HepG2 (cell line): Measurements from ENCODE around the gene CLDN24. TPM values are rescaled to one million over a fixed set of nuclear protein-coding genes. Genes with fewer than 3 reads are reported as not detected.

Source experiments
- ATAC-seq: fragments of 200-7000 bp; cut with Tn5 transposase; 3 replicates; pipeline ENCODE4 v1.9.1; 2020; ENCODE audit warnings: mild to moderate bottlenecking, moderate library complexity
- BruUV-seq: library from RNA; stranded (reverse); fragments of 400-500 nt; replicated peaks from 2 replicates; lab custom pipeline; 2021; lab: Mats Ljungman, UMichigan
- CTCF ChIA-PET: fragments of 300-600 bp; formaldehyde crosslinking; extraction: SDS; loops from one replicate; lab custom pipeline; 2021; ENCODE audit warnings: low total read pairs, inconsistent platforms, low intra/inter-chr PET ratio; lab: Yijun Ruan, JAX
- POLR2A ChIA-PET: fragments of 350-600 bp; sonication (Branson Sonifier 250); formaldehyde crosslinking; loops from one replicate; lab custom pipeline; 2020; ENCODE audit warnings: antibody characterized with exemption, inconsistent platforms; lab: Yijun Ruan, JAX
- DNase-seq: peaks from one replicate; pipeline ENCODE4 v3.0.0-alpha.2; 2015; ENCODE audit warnings: low spot score
- FAIRE-seq: peaks from 3 replicates; lab custom pipeline; 2011; peaks lifted over from hg19 to GRCh38; lab: Jason Lieb, UNC
- H2AFZ ChIP-seq: one replicate; pipeline ENCODE4 v1.6.1; 2011; ENCODE audit warnings: low read length, inconsistent platforms
- H3K27ac ChIP-seq: fragments of 300-600 bp; 3 replicates; pipeline ENCODE4 v1.8.0; 2011; ENCODE audit warnings: mixed run types, mild to moderate bottlenecking, mixed read lengths, low read length, inconsistent platforms; ENCODE audit not compliant: insufficient read depth; ENCODE audit errors: extremely low read length
- H3K27me3 ChIP-seq, 2 experiments: fragments of 200-600 bp in 1 of 2; 2 replicates in 1 of 2; 3 replicates in 1 of 2; pipeline versions ENCODE4 v1.6.0 to v1.8.0; 2011; ENCODE audit warnings: low read length in 2 of 2, mild to moderate bottlenecking in 2 of 2, moderate library complexity in 2 of 2, inconsistent platforms in 1 of 2; ENCODE audit not compliant: insufficient read depth in 2 of 2, control insufficient read depth in 1 of 2
- H3K36me3 ChIP-seq, 2 experiments: fragments of 200-600 bp in 1 of 2; replicated peaks in 1 of 2; 2 replicates in 1 of 2; 3 replicates in 1 of 2; pipeline versions ENCODE4 v1.5.1 to v1.8.0; 2011; ENCODE audit warnings: low read length in 2 of 2, inconsistent platforms in 1 of 2; ENCODE audit not compliant: insufficient read depth in 2 of 2, control insufficient read depth in 1 of 2
- H3K4me1 ChIP-seq: 2 replicates; pipeline ENCODE4 v1.5.1; 2012; ENCODE audit warnings: low read length, inconsistent platforms; ENCODE audit not compliant: insufficient read depth
- H3K4me2 ChIP-seq: 2 replicates; pipeline ENCODE4 v1.6.0; 2011; ENCODE audit warnings: low read depth, low read length, inconsistent platforms
- H3K4me3 ChIP-seq, 3 experiments: fragments of 200-600 bp in 1 of 3; sonication (generic), shearing (Covaris generic) in 1 of 3; replicated peaks in 1 of 3; 2 replicates each; pipeline ENCODE4 v1.5.1; 2011 to 2016; ENCODE audit warnings: low read length in 3 of 3, inconsistent platforms in 2 of 3, low read depth in 2 of 3, mild to moderate bottlenecking in 2 of 3, control low read depth in 1 of 3, mixed read lengths in 1 of 3; ENCODE audit not compliant: insufficient read depth in 1 of 3
- H3K79me2 ChIP-seq: one replicate; pipeline ENCODE4 v1.6.1; 2011; ENCODE audit warnings: low read length, inconsistent platforms; ENCODE audit not compliant: insufficient read depth
- H3K9ac ChIP-seq: 2 replicates; pipeline ENCODE4 v1.6.0; 2011; ENCODE audit warnings: mild to moderate bottlenecking, low read depth, low read length, inconsistent platforms; ENCODE audit not compliant: insufficient read depth
- H3K9me3 ChIP-seq: 2 replicates; pipeline ENCODE4 v1.5.1; 2012; ENCODE audit warnings: mild to moderate bottlenecking, low read length
- H4K20me1 ChIP-seq: 2 replicates; pipeline ENCODE4 v1.6.0; 2011; ENCODE audit warnings: inconsistent platforms, mild to moderate bottlenecking, low read length, moderate library complexity; ENCODE audit not compliant: insufficient read depth
- ARHGAP35 ChIP-seq: sonication (generic); formaldehyde crosslinking; IDR thresholded peaks from 2 replicates; pipeline ENCODE4 v1.9.0; 2022; ENCODE audit warnings: mild to moderate bottlenecking, inconsistent platforms, moderate library complexity, missing genetic modification reagents, borderline replicate concordance
- GABPB1 ChIP-seq: IDR thresholded peaks from 2 replicates; pipeline ENCODE4 v1.6.1; 2016; ENCODE audit warnings: mild to moderate bottlenecking, missing genetic modification reagents, moderate library complexity, missing compliant biosample characterization
- RBM39 ChIP-seq: fragments of 200-400 bp; formaldehyde crosslinking; IDR thresholded peaks from one replicate; pipeline ENCODE4 v1.6.1; 2018; ENCODE audit warnings: antibody characterized with exemption, mild to moderate bottlenecking, low read depth, low read length; ENCODE audit not compliant: poor library complexity, severe bottlenecking
- REL ChIP-seq: sonication (generic); formaldehyde crosslinking; conservative IDR thresholded peaks from 2 replicates; pipeline ENCODE4 v1.8.0; 2022; ENCODE audit warnings: mild to moderate bottlenecking, missing genetic modification reagents, moderate library complexity
- ZFP1 ChIP-seq: IDR thresholded peaks from 2 replicates; pipeline ENCODE4 v1.6.1; 2016
- ZNF160 ChIP-seq: sonication (generic); formaldehyde crosslinking; IDR thresholded peaks from 2 replicates; pipeline ENCODE4 v1.8.0; 2022; ENCODE audit warnings: mild to moderate bottlenecking, inconsistent platforms, missing genetic modification reagents
- ZNF329 ChIP-seq: sonication (generic); formaldehyde crosslinking; IDR thresholded peaks from 2 replicates; pipeline ENCODE4 v1.9.0; 2021; ENCODE audit warnings: low read depth, mild to moderate bottlenecking, missing genetic modification reagents
- ZNF335 ChIP-seq: sonication (generic); formaldehyde crosslinking; IDR thresholded peaks from 2 replicates; pipeline ENCODE4 v1.4.0; 2020; ENCODE audit warnings: missing genetic modification reagents
- ZNF768 ChIP-seq: sonication (generic); formaldehyde crosslinking; IDR thresholded peaks from 2 replicates; pipeline ENCODE4 v1.4.0; 2020; ENCODE audit warnings: missing genetic modification reagents
- WGBS: methylation state at CpG from one replicate; pipeline ENCODE4 v1.1.6; 2017; ENCODE audit warnings: low lambda C conversion rate; 5-methylcytosine and 5-hydroxymethylcytosine counted together
- in situ Hi-C: cut with HindIII; loops from 2 replicates; pipeline ENCODE4 v1.10.0; 2017; ENCODE audit warnings: low pct_unique_long_range_greater_than_20kb; ENCODE audit not compliant: extremely low pct_ligation_motif_present
- intact Hi-C: fragments of 100-400 bp; cut with micrococcal nuclease; formaldehyde crosslinking; loops from one replicate; pipeline ENCODE4 v1.10.0; 2022; ENCODE audit not compliant: unreplicated experiment
- polyA plus RNA-seq, 8 experiments: library from polyadenylated mRNA; depleted of rRNA in 3 of 8; stranded (reverse) in 7 of 8; unstranded in 1 of 8; fragments of >200 nt; fragmentation: Illumina TruSeq in 4 of 8; extraction: Trizol in 4 of 8; gene quantifications; 2 replicates each; pipeline versions ENCODE4 v1.2.1 to v1.2.3, GENCODE V29; 2011 to 2016; ENCODE audit warnings: low read depth in 4 of 8, missing spikeins in 1 of 8, mixed read lengths in 1 of 8; ENCODE audit not compliant: insufficient read depth in 1 of 8
- total RNA-seq, 5 experiments: library from RNA; depleted of rRNA; stranded (reverse); fragments of >200 nt; fragmentation: Illumina TruSeq; extraction: Trizol; gene quantifications; 2 replicates each; pipeline ENCODE4 v1.2.3, GENCODE V29; 2016; ENCODE audit warnings: low read depth in 1 of 5
- TF ChIP-seq, protein P1 (sequence below): sonication (generic); formaldehyde crosslinking; IDR thresholded peaks from 2 replicates; pipeline ENCODE4 v1.5.1; 2020; ENCODE audit warnings: missing genetic modification reagents, mild to moderate bottlenecking, borderline replicate concordance
- TF ChIP-seq, protein P2 (sequence below): sonication (generic); formaldehyde crosslinking; IDR thresholded peaks from 2 replicates; pipeline ENCODE4 v1.4.0; 2020; ENCODE audit warnings: mild to moderate bottlenecking, missing genetic modification reagents
- TF ChIP-seq, protein P3 (sequence below), 2 experiments: sonication (generic) in 1 of 2; formaldehyde crosslinking in 1 of 2; IDR thresholded peaks; 2 replicates each; pipeline versions ENCODE4 v1.4.0 to v1.6.1; 2016 to 2020; ENCODE audit warnings: borderline replicate concordance in 1 of 2, low read depth in 1 of 2, mild to moderate bottlenecking in 1 of 2, missing genetic modification reagents in 1 of 2
- TF ChIP-seq, protein P4 (sequence below): sonication (generic); formaldehyde crosslinking; IDR thresholded peaks from 2 replicates; pipeline ENCODE4 v1.4.0; 2020; ENCODE audit warnings: mild to moderate bottlenecking, missing genetic modification reagents

Gene CLDN24
- total and polyA plus RNA-seq, 2 of the 13 experiments (the other 11 are each of a cell fraction or from before 2014, with no cell fraction given), result not detected

DNA sequence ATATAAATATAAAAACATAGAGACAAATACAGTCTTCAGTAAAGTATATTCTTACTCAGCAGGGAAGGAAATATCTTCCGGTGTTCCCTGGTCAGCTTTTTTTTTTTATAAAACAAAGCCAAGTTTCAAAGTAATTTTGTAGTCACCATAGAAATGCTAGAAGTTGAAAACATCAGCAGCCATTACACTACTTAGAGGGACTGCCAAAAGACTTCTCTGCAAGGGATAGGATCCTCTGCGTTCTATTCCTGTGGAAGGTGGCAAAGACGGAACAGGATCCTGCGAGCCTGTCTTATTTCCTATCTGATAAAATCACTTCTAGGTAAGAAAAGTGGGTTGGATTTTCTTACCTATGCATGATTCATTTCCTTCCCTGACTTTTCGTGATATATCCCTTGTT lies 21.6 kb downstream of the CLDN24 start:
- in situ Hi-C loops, result no loop called here
- H3K4me1 ChIP-seq, result no peaks in the 10 kb centered on the region
- DNase-seq, result no peak
- WGBS, result 97% methylated on average over 5 of the region's 5 CpGs
- no peaks in the 10 kb centered on the region for H3K27me3 ChIP-seq
- H3K4me2 ChIP-seq, result no peak overlapping the region
- TF ChIP-seq ZNF160 (CRISPR knock-in tag), result no peak
- no peak for TF ChIP-seq ZNF329
- TF ChIP-seq REL (CRISPR knock-in tag), result no peak
- TF ChIP-seq, protein P1, sequence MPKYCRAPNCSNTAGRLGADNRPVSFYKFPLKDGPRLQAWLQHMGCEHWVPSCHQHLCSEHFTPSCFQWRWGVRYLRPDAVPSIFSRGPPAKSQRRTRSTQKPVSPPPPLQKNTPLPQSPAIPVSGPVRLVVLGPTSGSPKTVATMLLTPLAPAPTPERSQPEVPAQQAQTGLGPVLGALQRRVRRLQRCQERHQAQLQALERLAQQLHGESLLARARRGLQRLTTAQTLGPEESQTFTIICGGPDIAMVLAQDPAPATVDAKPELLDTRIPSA, result no peak
- no peak for TF ChIP-seq RBM39
- TF ChIP-seq GABPB1, result no peak
- TF ChIP-seq, protein P2, sequence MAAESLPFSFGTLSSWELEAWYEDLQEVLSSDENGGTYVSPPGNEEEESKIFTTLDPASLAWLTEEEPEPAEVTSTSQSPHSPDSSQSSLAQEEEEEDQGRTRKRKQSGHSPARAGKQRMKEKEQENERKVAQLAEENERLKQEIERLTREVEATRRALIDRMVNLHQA (CRISPR knock-in tag), result no peak
- no peak for TF ChIP-seq ZNF335 (CRISPR knock-in tag)
- TF ChIP-seq, protein P3, sequence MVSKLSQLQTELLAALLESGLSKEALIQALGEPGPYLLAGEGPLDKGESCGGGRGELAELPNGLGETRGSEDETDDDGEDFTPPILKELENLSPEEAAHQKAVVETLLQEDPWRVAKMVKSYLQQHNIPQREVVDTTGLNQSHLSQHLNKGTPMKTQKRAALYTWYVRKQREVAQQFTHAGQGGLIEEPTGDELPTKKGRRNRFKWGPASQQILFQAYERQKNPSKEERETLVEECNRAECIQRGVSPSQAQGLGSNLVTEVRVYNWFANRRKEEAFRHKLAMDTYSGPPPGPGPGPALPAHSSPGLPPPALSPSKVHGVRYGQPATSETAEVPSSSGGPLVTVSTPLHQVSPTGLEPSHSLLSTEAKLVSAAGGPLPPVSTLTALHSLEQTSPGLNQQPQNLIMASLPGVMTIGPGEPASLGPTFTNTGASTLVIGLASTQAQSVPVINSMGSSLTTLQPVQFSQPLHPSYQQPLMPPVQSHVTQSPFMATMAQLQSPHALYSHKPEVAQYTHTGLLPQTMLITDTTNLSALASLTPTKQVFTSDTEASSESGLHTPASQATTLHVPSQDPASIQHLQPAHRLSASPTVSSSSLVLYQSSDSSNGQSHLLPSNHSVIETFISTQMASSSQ (IDR thresholded peaks at IDR 0.05; ENCODE audit: low read depth), result no peak
- TF ChIP-seq, protein P3 (CRISPR knock-in tag; IDR thresholded peaks at IDR 0.05; ENCODE audit: borderline replicate concordance), result no peak
- no peak for TF ChIP-seq ARHGAP35 (CRISPR knock-in tag)
- no peak for TF ChIP-seq ZNF768 (CRISPR knock-in tag)
- TF ChIP-seq, protein P4, sequence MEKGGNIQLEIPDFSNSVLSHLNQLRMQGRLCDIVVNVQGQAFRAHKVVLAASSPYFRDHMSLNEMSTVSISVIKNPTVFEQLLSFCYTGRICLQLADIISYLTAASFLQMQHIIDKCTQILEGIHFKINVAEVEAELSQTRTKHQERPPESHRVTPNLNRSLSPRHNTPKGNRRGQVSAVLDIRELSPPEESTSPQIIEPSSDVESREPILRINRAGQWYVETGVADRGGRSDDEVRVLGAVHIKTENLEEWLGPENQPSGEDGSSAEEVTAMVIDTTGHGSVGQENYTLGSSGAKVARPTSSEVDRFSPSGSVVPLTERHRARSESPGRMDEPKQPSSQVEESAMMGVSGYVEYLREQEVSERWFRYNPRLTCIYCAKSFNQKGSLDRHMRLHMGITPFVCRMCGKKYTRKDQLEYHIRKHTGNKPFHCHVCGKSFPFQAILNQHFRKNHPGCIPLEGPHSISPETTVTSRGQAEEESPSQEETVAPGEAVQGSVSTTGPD (CRISPR knock-in tag), result no peak
- TF ChIP-seq ZFP1, result no peak
- TF ChIP-seq, all 625 proteins: peak for 0
- intact Hi-C loops, result no loop called here
- Histone ChIP-seq H3K79me2 (no peaks in the 10 kb centered on the region), H2AFZ (no peak overlapping the region), H4K20me1 (no peaks in the 10 kb centered on the region), H3K27ac (no peak overlapping the region), H3K4me3 (no peak overlapping the region), H3K36me3 (peaks cover 6 to 41% of the 10 kb centered on the region in 2 experiments; a peak in 4 of 5 replicates), H3K9me3 (no peaks in the 10 kb centered on the region), H3K9ac (no peak overlapping the region)
- ChIA-PET CTCF (no interaction called here), POLR2A (no interaction called here)
- no peak for FAIRE-seq
- ATAC-seq, result no peak
- no TSS peak for BruUV-seq
